ENCODE data around the gene NKIRAS2. TPM values are rescaled to one million over a fixed set of nuclear protein-coding genes. Genes with fewer than 3 reads are reported as not detected.
A peak's percentile ranks its signal among the peaks of the same experiment; 100 is the strongest.

NKIRAS2 gene
- total RNA-seq (2014; rRNA removed; shearing (Covaris generic)): 42.5 and 52.9 TPM in 2 replicates
- polyA plus RNA-seq (2016; fragmentation: Nextera tagmentation; extraction: Ambion mirVana): 31.3 and 31.7 TPM in 2 replicates
- long read RNA-seq, transcript NKIRAS2-206 (4 exons, 1,909 nt): major isoform, 16 of 27 reads
- long read RNA-seq, partial matches to known transcripts: 0 of 27 reads
- long read RNA-seq, other reads (novel, unspliced or antisense): 3 of 27 reads

DNA sequence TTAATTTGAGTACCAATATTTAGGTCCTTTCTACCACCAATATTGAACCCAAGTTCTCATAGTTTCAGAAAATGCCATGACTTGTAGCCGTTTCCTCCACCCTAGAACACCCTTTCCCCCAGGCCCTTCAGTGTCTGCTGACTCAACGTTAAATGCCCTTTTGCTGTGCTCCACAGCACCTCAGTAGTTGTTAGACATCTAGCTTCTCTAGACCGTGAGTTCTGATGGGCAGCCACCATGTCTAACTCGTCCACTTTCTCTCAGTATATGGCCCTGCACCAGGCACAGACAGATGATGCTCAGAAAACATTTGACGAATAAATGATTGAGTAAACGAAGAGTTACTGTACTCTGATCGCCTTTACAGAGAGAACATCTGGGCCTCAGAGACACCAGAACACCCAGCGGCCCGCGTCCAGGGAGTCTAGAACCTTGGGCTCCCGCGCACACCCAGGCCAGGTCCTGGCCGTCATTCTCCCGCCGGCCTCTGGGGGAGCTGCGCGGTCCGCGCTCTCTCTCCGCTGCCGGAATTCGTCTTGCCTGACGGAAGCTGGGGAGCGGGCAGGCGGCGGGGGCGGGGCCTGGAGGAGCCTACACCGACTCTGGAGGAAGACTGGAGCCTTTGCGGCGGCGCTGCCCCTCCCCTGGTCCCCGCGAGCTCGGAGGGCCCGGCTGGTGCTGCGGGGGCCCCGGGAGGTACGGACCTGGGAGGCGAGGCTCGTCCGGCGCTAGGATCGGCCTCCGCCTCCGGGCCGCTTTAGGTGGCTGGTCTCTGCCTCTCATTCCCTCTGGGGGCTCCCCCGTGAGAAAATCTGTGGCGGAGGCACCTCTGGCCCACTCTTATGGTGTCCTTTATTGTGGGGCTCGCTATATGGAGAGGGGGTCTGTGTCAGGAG lies at the start of gene NKIRAS2:
Gene NKIRAS2 (plus strand): TSS at position 582 of the 896 bp plus-strand sequence. CDS start 1,488 bp downstream, outside the sequence.
- Mint-ChIP-seq H3K4me3 (peak within 1 kb of the TSS; percentile 99), H3K27ac (peak within 1 kb of the TSS; percentile 80), H3K4me1 (peaks cover 38% of the 10 kb centered on the region), H3K36me3 (ENCODE audit: low read depth) (peaks cover 57% of the 10 kb centered on the region), H3K27me3 (ENCODE audit: insufficient read depth, low read depth, poor library complexity) (peaks cover 11% of the 10 kb centered on the region), H3K9me3 (peaks cover 2% of the 10 kb centered on the region; the same call in 1 of the 3 replicates)
- peak; percentile 96 for TF ChIP-seq ZNF462 (CRISPR knock-in tag; IDR thresholded peaks at IDR 0.05)
- peak; percentile 80 for TF ChIP-seq POLR2AphosphoS5 (IDR thresholded peaks at IDR 0.05; ENCODE audit: low read depth)
- TF ChIP-seq EZH2phosphoT487 (IDR thresholded peaks at IDR 0.05; ENCODE audit: unreplicated experiment): no peak
- peak; percentile 72 for TF ChIP-seq CREB1 (CRISPR knock-in tag; IDR thresholded peaks at IDR 0.05; ENCODE audit: low read depth)
- TF ChIP-seq, protein P1, sequence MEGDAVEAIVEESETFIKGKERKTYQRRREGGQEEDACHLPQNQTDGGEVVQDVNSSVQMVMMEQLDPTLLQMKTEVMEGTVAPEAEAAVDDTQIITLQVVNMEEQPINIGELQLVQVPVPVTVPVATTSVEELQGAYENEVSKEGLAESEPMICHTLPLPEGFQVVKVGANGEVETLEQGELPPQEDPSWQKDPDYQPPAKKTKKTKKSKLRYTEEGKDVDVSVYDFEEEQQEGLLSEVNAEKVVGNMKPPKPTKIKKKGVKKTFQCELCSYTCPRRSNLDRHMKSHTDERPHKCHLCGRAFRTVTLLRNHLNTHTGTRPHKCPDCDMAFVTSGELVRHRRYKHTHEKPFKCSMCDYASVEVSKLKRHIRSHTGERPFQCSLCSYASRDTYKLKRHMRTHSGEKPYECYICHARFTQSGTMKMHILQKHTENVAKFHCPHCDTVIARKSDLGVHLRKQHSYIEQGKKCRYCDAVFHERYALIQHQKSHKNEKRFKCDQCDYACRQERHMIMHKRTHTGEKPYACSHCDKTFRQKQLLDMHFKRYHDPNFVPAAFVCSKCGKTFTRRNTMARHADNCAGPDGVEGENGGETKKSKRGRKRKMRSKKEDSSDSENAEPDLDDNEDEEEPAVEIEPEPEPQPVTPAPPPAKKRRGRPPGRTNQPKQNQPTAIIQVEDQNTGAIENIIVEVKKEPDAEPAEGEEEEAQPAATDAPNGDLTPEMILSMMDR (conservative IDR thresholded peaks at IDR 0.05; ENCODE audit: low read depth in 2 of 2): peak; percentile 74 to 81
- TF ChIP-seq NANOG (IDR thresholded peaks at IDR 0.05; ENCODE audit: borderline replicate concordance): no peak
- TF ChIP-seq, protein P2, sequence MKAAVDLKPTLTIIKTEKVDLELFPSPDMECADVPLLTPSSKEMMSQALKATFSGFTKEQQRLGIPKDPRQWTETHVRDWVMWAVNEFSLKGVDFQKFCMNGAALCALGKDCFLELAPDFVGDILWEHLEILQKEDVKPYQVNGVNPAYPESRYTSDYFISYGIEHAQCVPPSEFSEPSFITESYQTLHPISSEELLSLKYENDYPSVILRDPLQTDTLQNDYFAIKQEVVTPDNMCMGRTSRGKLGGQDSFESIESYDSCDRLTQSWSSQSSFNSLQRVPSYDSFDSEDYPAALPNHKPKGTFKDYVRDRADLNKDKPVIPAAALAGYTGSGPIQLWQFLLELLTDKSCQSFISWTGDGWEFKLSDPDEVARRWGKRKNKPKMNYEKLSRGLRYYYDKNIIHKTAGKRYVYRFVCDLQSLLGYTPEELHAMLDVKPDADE (IDR thresholded peaks at IDR 0.05): peak; percentile 92
- no peak for TF ChIP-seq ZNF114 (CRISPR knock-in tag; IDR thresholded peaks at IDR 0.05)
- peak within 1 kb of the TSS; percentile 99 for H3K4me3 ChIP-seq
- H3K9me2 ChIP-seq (ENCODE audit: insufficient read depth): peaks cover 9% of the 10 kb centered on the region
- H3K27me3 ChIP-seq (ENCODE audit: insufficient read depth): no peaks in the 10 kb centered on the region
- H3K4me1 ChIP-seq (ENCODE audit: insufficient read depth): peaks cover 16% of the 10 kb centered on the region
- peaks cover 39% of the 10 kb centered on the region for H3K79me2 ChIP-seq (replicated peaks; ENCODE audit: insufficient read depth)
- peak within 1 kb of the TSS; percentile 99 for H3K4me2 ChIP-seq
- H4K20me1 ChIP-seq (replicated peaks; ENCODE audit: insufficient read depth): peaks cover 9% of the 10 kb centered on the region; the same call in 1 of the 2 replicates
- peak within 1 kb of the TSS; percentile 81 for H3K27ac ChIP-seq (ENCODE audit: low read depth)
- peaks cover 6% of the 10 kb centered on the region for H3K36me3 ChIP-seq (ENCODE audit: insufficient read depth)
- H2AFZ ChIP-seq: peak within 1 kb of the TSS; percentile 66
- ATAC-seq: peak; percentile 72
- peak; percentile 96 for DNase-seq (ENCODE audit: low spot score)
- H3F3A ChIP-seq (replicated peaks; ENCODE audit: low read depth): peaks cover 50% of the 10 kb centered on the region

Measured in GM23338 (cell line).